ENCODE results near the gene ABLIM1. TPM values are rescaled to one million over a fixed set of nuclear protein-coding genes. Genes with fewer than 3 reads are reported as not detected.

The ABLIM1 gene
- total and polyA plus RNA-seq, 10 donors, result 11.0 to 59.4 (median 38.7) TPM

DNA sequence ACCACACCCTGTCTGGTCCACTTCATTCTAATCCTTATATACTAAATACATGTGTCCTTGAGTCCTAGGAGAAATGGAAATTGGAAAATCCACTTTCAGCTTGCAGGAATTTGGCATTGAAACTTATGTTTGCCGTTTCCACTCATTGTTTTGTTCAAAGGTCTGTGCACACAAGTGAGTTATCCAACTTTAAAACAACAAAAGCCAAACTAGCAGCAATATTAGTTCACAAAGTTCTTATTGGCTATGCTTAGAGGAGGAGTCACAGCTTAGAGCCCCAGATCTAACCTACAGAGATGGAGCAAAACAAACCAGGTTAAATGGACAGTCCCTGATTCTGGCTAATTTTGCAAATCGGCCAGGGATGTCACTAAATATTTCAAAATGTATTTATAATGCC lies 209.2 kb downstream of the ABLIM1 start:
- TF ChIP-seq POLR2A (IDR thresholded peaks at IDR 0.05), result no peak
- TF ChIP-seq POLR2AphosphoS5 (IDR thresholded peaks at IDR 0.05), result no peak
- TF ChIP-seq, protein P1, sequence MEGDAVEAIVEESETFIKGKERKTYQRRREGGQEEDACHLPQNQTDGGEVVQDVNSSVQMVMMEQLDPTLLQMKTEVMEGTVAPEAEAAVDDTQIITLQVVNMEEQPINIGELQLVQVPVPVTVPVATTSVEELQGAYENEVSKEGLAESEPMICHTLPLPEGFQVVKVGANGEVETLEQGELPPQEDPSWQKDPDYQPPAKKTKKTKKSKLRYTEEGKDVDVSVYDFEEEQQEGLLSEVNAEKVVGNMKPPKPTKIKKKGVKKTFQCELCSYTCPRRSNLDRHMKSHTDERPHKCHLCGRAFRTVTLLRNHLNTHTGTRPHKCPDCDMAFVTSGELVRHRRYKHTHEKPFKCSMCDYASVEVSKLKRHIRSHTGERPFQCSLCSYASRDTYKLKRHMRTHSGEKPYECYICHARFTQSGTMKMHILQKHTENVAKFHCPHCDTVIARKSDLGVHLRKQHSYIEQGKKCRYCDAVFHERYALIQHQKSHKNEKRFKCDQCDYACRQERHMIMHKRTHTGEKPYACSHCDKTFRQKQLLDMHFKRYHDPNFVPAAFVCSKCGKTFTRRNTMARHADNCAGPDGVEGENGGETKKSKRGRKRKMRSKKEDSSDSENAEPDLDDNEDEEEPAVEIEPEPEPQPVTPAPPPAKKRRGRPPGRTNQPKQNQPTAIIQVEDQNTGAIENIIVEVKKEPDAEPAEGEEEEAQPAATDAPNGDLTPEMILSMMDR (IDR thresholded peaks at IDR 0.05 in 8 of 11, conservative IDR thresholded peaks at IDR 0.05 in 3 of 11), result no peak
- peaks cover 0 to 76% (median 4%) of the 10 kb centered on the region in 6 donors for H3K36me3 ChIP-seq
- H3K27ac ChIP-seq, result peak overlapping the region in 7 of 8 donors; percentile 2 to 51 (median 31)
- no peak for DNase-seq
- intact Hi-C loops (cut with DNase I; ENCODE audit: low total_unique reads), result no loop called here
- H3K9me3 ChIP-seq, result no peaks in the 10 kb centered on the region
- no peaks in the 10 kb centered on the region for H3K27me3 ChIP-seq (replicated peaks in 1 of 7)
- H3K4me3 ChIP-seq, result no peak overlapping the region
- 68 to 87% (median 78%) methylated on average over 2 of the region's 2 CpGs for WGBS, 5 donors
- peaks cover 0 to 28% (median 5%) of the 10 kb centered on the region in 6 donors for H3K4me1 ChIP-seq

DNA sequence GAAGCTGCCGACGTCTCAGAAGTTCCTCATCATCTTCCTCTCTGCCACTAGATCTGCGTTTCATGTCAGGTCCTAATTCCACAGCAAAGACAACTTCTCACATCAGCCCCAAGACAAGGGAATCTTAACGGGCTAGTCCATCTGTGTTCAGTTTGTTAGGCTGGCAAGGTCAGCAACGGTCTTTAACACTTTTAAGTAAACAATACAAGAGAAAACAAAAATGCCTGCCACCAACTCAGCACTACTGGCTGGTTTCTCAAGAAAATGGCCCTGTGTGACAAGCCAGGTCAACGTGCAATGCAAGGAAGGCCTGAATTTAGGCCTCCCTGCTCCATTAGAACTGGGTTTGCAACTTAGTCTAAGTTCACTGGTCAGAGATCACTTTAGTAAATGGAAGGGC lies 212.7 kb downstream of the ABLIM1 start:
- intact Hi-C loops (cut with DNase I; ENCODE audit: low total_unique reads), result no loop called here
- TF ChIP-seq POLR2AphosphoS5 (IDR thresholded peaks at IDR 0.05), result no peak
- TF ChIP-seq POLR2A (IDR thresholded peaks at IDR 0.05), result no peak
- TF ChIP-seq, protein P1 (IDR thresholded peaks at IDR 0.05 in 8 of 11, conservative IDR thresholded peaks at IDR 0.05 in 3 of 11), result no peak
- no peak overlapping the region for H3K4me3 ChIP-seq
- no peak for DNase-seq
- H3K4me1 ChIP-seq, result peaks cover 0 to 28% (median 5%) of the 10 kb centered on the region in 6 donors
- 84 to 90% (median 87%) methylated on average over 6 of the region's 6 CpGs for WGBS, 5 donors
- H3K36me3 ChIP-seq, result peaks cover 0 to 85% (median 18%) of the 10 kb centered on the region in 6 donors
- H3K27ac ChIP-seq, result no peak overlapping the region
- no peaks in the 10 kb centered on the region for H3K27me3 ChIP-seq (replicated peaks in 1 of 7)
- H3K9me3 ChIP-seq, result no peaks in the 10 kb centered on the region

- H3K4me1 ChIP-seq, result peaks cover 0 to 28% (median 5%) of the 10 kb centered on the region in 6 donors
These were observed 213.3 kb downstream of the ABLIM1 start for GRCh38 chr10:114444819-114445218.

DNA sequence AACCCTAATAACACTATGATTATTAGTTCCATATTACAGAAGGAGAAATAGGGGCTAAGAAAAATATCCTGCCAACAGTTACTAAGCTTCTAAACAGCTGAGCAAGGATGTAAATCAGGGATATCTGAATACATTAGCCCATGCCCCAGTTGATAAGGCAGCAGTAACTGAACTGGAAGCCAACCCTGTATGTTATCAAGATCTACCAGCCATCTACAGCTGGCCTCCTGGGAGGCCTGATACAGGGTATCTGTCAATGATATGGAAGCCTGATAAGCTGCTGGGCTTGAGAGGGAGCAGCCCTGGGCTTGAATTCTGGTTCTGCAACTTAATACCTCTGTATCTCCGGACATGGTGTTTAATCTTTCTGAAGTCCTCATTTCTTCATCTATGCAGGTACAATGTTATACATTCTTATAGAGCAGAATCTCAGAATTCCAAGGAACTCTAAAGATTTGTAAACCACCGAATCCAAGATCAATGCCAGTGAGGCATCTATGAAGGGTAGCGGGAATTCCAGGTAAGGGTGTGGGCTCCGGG lies 215.9 kb downstream of the ABLIM1 start:
- Histone ChIP-seq H3K27me3 (replicated peaks in 1 of 7) (no peaks in the 10 kb centered on the region), H3K4me1 (peaks cover 0 to 17% (median 4%) of the 10 kb centered on the region in 6 donors), H3K36me3 (peaks cover 0 to 90% (median 44%) of the 10 kb centered on the region in 6 donors), H3K4me3 (no peak overlapping the region), H3K27ac (no peak overlapping the region), H3K9me3 (no peaks in the 10 kb centered on the region)
- WGBS, 5 donors, result 74 to 85% (median 81%) methylated on average over 4 of the region's 4 CpGs
- TF ChIP-seq, protein P1 (IDR thresholded peaks at IDR 0.05 in 8 of 11, conservative IDR thresholded peaks at IDR 0.05 in 3 of 11), result no peak
- TF ChIP-seq POLR2A (IDR thresholded peaks at IDR 0.05) (no peak), POLR2AphosphoS5 (IDR thresholded peaks at IDR 0.05) (no peak)
- no peak for DNase-seq
- intact Hi-C loops (cut with DNase I; ENCODE audit: low total_unique reads), result no loop called here

More at GRCh38 chr10:114444819-114445218, 213.3 kb downstream of the ABLIM1 start:
- TF ChIP-seq POLR2AphosphoS5 (IDR thresholded peaks at IDR 0.05), result no peak
- no peak for TF ChIP-seq POLR2A (IDR thresholded peaks at IDR 0.05)
- TF ChIP-seq, protein P1 (IDR thresholded peaks at IDR 0.05 in 8 of 11, conservative IDR thresholded peaks at IDR 0.05 in 3 of 11), result no peak
- intact Hi-C loops (cut with DNase I; ENCODE audit: low total_unique reads), result no loop called here
- Histone ChIP-seq H3K36me3 (peaks cover 0 to 90% (median 22%) of the 10 kb centered on the region in 6 donors), H3K9me3 (no peaks in the 10 kb centered on the region), H3K27me3 (replicated peaks in 1 of 7) (no peaks in the 10 kb centered on the region), H3K4me3 (no peak overlapping the region), H3K27ac (no peak overlapping the region)
- DNase-seq, result no peak
